B cell (primary cell): ENCODE data around the gene PRLH. TPM values are rescaled to one million over a fixed set of nuclear protein-coding genes. Genes with fewer than 3 reads are reported as not detected.

ENCODE experiments used
- ATAC-seq: fragments of 200-7000 bp; cut with Tn5 transposase; one replicate; pipeline ENCODE4 v1.10.0; 2021; ENCODE audit warnings: low read depth, mild to moderate bottlenecking, moderate number of reproducible peaks, moderate library complexity
- CTCF ChIA-PET: fragments of 350-600 bp; sonication (Branson Sonifier 250); formaldehyde crosslinking; loops from one replicate; lab custom pipeline; 2021; ENCODE audit warnings: antibody characterized with exemption, inconsistent platforms; lab: Charles Lee
- POLR2A ChIA-PET: fragments of 350-600 bp; sonication (Branson Sonifier 250); formaldehyde crosslinking; loops from one replicate; lab custom pipeline; 2021; ENCODE audit warnings: antibody characterized with exemption; lab: Charles Lee
- DNase-seq: peaks from one replicate; pipeline ENCODE4 v3.0.0; 2013
- H2AFZ ChIP-seq: 2 replicates; pipeline ENCODE4 v1.6.1; 2012; ENCODE audit warnings: mild to moderate bottlenecking, low read depth, low read length; ENCODE audit not compliant: insufficient read depth, poor library complexity, severe bottlenecking
- H3K27ac ChIP-seq, 2 donors: 1 replicate in 1 of 2; 2 replicates in 1 of 2; pipeline ENCODE4 v1.5.1; 2012 to 2013; ENCODE audit warnings: low read length in 2 of 2, mild to moderate bottlenecking in 2 of 2, moderate library complexity in 1 of 2
- H3K27me3 ChIP-seq, 4 experiments: fragments of 200-600 bp in 1 of 4; sonication (generic) in 1 of 4; replicated peaks in 1 of 4; 1 replicate in 2 of 4; 2 replicates in 2 of 4; pipeline versions ENCODE4 v1.6.1 to v1.7.0; 2013 to 2016; ENCODE audit warnings: low read length in 3 of 4, mild to moderate bottlenecking in 2 of 4, mixed read lengths in 1 of 4, moderate library complexity in 1 of 4; ENCODE audit not compliant: insufficient read depth in 4 of 4, control insufficient read depth in 3 of 4; ENCODE audit errors: control extremely low read depth in 1 of 4
- H3K36me3 ChIP-seq, 2 experiments: replicated peaks in 1 of 2; 1 replicate in 1 of 2; 2 replicates in 1 of 2; pipeline versions ENCODE4 v1.6.1 to v1.7.1; 2013; ENCODE audit warnings: low read length in 1 of 2; ENCODE audit not compliant: insufficient read depth in 2 of 2, control insufficient read depth in 1 of 2; ENCODE audit errors: control extremely low read depth in 1 of 2, extremely low read depth in 1 of 2
- H3K4me1 ChIP-seq, 2 donors: fragments of 200-600 bp in 1 of 2; sonication (generic) in 1 of 2; 1 replicate in 1 of 2; 2 replicates in 1 of 2; pipeline versions ENCODE4 v1.5.1 to v1.6.1; 2013 to 2017; ENCODE audit warnings: low read length in 2 of 2; ENCODE audit not compliant: control insufficient read depth in 2 of 2, insufficient read depth in 2 of 2
- H3K4me2 ChIP-seq: replicated peaks from 2 replicates; pipeline ENCODE3; 2012; ENCODE audit warnings: mild to moderate bottlenecking, low read depth, low read length; ENCODE audit not compliant: poor library complexity, severe bottlenecking
- H3K4me3 ChIP-seq, 5 experiments: fragments of 200-600 bp in 1 of 5; sonication (generic) in 1 of 5; 1 replicate in 3 of 5; 2 replicates in 2 of 5; pipeline versions ENCODE4 v1.5.1 to v1.7.0; 2011 to 2016; ENCODE audit warnings: low read length in 4 of 5, mild to moderate bottlenecking in 4 of 5, low read depth in 2 of 5, control low read depth in 1 of 5, moderate library complexity in 1 of 5; ENCODE audit not compliant: insufficient read depth in 1 of 5; ENCODE audit errors: control extremely low read depth in 1 of 5, extremely low read depth in 1 of 5
- H3K79me2 ChIP-seq: fragments of 200-600 bp; sonication (generic); one replicate; pipeline ENCODE4 v1.6.0; 2016; ENCODE audit warnings: low read length; ENCODE audit not compliant: control insufficient read depth, insufficient read depth
- H3K9ac ChIP-seq: fragments of 200-600 bp; sonication (generic); 2 replicates; pipeline ENCODE4 v1.6.1; 2017; ENCODE audit warnings: mild to moderate bottlenecking, low read length, moderate library complexity
- H3K9me3 ChIP-seq, 3 donors: one replicate each; pipeline versions ENCODE4 v1.6.1 to v1.7.1; 2013; ENCODE audit warnings: low read length in 2 of 3; ENCODE audit not compliant: control insufficient read depth in 2 of 3, insufficient read depth in 1 of 3; ENCODE audit errors: control extremely low read depth in 1 of 3
- H4K20me1 ChIP-seq: 2 replicates; pipeline ENCODE4 v1.6.0; 2012; ENCODE audit warnings: mild to moderate bottlenecking, low read length; ENCODE audit not compliant: insufficient read depth, control insufficient read depth, poor library complexity, severe bottlenecking
- H3K27ac Mint-ChIP-seq: one replicate; pipeline ENCODE4 v1.8.0; 2021; ENCODE audit warnings: mixed read lengths
- H3K27me3 Mint-ChIP-seq: one replicate; pipeline ENCODE4 v1.8.0; 2021; ENCODE audit warnings: mixed read lengths
- H3K4me1 Mint-ChIP-seq: one replicate; pipeline ENCODE4 v1.8.0; 2021; ENCODE audit warnings: mixed read lengths
- H3K4me3 Mint-ChIP-seq: one replicate; pipeline ENCODE4 v1.8.0; 2021; ENCODE audit warnings: mixed read lengths
- H3K9me3 Mint-ChIP-seq: one replicate; pipeline ENCODE4 v1.8.0; 2022; ENCODE audit warnings: mixed read lengths; ENCODE audit not compliant: insufficient read depth
- EZH2 ChIP-seq: IDR thresholded peaks from 2 replicates; pipeline ENCODE4 v1.6.1; 2012; ENCODE audit warnings: borderline replicate concordance, low read depth, mild to moderate bottlenecking, moderate library complexity, low read length; ENCODE audit not compliant: insufficient read depth, poor library complexity, severe bottlenecking
- WGBS: methylation state at CpG from one replicate; pipeline ENCODE4 v1.1.5; 2013; ENCODE audit warnings: missing lambda C conversion rate; ENCODE audit not compliant: insufficient coverage; 5-methylcytosine and 5-hydroxymethylcytosine counted together
- intact Hi-C: fragments of 100-400 bp; cut with micrococcal nuclease; formaldehyde crosslinking; loops from one replicate; pipeline ENCODE4 v1.10.0; 2022
- polyA plus RNA-seq: library from polyadenylated mRNA; depleted of rRNA; stranded (reverse); fragments of >200 nt; gene quantifications from 2 replicates; pipeline ENCODE4 v1.2.3, GENCODE V29; 2012
- total RNA-seq, 2 donors: library from RNA; stranded (reverse); fragments of 120-200 nt in 1 of 2; gene quantifications; 1 replicate in 1 of 2; 2 replicates in 1 of 2; pipeline versions ENCODE4 v1.2.3 to v1.2.4, GENCODE V29; 2013 to 2022
- TF ChIP-seq, protein P1 (sequence below): fragments of 200-600 bp; IDR thresholded peaks from one replicate; pipeline ENCODE4 v1.8.0; 2022; ENCODE audit warnings: antibody characterized with exemption, mild to moderate bottlenecking

Gene PRLH
- total and polyA plus RNA-seq, 2 donors (not counting 1 experiment from before 2014, with no cell fraction given) = not detected

DNA sequence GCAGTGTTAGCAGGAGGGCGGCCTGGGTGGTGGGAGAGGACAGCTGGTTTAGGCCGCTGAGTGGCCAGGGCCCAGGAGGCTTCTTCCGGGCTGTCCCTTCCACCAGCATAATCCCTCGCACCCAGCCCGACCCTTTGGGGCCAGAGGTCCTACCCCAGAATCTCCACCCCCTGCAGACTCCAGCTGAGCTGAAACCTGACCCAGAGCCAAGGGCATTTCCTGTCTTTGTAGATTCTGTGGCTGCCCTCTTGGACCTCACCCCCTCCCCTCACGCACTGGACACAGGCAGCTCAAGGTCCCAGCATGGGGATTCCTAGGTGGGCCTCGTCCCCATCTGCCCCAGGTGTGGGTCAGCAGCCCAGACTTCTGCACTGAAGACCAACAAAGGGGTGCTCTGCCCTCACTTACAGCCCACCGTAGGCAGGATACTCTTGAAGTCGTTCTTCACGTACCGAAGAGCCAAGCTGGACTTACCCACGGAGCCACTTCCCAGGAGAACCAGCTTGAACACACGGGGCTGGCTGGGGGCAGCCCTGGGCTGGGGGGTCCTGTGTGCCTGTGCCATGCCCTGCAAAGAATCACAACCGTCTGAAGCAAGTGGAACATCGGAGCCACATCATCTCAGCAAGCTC, 19.3 kb downstream of the PRLH start:
- Histone ChIP-seq H3K4me2 (no peak overlapping the region), H3K4me1 (peaks cover 0 to 4% of the 10 kb centered on the region in 2 donors), H2AFZ (no peak overlapping the region), H3K9ac (no peak overlapping the region), H3K27ac (no peak overlapping the region), H3K9me3 (peaks cover 0 to 4% (median 0%) of the 10 kb centered on the region in 3 donors), H3K36me3 (no peaks in the 10 kb centered on the region), H3K79me2 (no peaks in the 10 kb centered on the region), H4K20me1 (no peaks in the 10 kb centered on the region), H3K4me3 (no peak overlapping the region), H3K27me3 (peaks cover 0 to 4% (median 2%) of the 10 kb centered on the region in 4 experiments)
- CTCF ChIA-PET = interaction anchor here (0.7 to 2.2 kb wide), 3 partner anchors 13 to 87 kb away, joined by 4 to 18 read pairs (median 4); no protein-coding TSS in a partner anchor
- peaks cover 6% of the 10 kb centered on the region for H3K4me1 Mint-ChIP-seq
- no peak overlapping the region for H3K4me3 Mint-ChIP-seq
- ATAC-seq (no peak), DNase-seq (no peak)
- POLR2A ChIA-PET = interaction anchor here (0.6 kb wide), 1 partner anchor 142 kb away, joined by 5 read pairs; no protein-coding TSS in a partner anchor
- intact Hi-C loops = no loop called here
- H3K9me3 Mint-ChIP-seq = no peaks in the 10 kb centered on the region
- no peak overlapping the region for H3K27ac Mint-ChIP-seq
- peaks cover 10% of the 10 kb centered on the region for H3K27me3 Mint-ChIP-seq
- no peak for TF ChIP-seq EZH2
- TF ChIP-seq, protein P1, sequence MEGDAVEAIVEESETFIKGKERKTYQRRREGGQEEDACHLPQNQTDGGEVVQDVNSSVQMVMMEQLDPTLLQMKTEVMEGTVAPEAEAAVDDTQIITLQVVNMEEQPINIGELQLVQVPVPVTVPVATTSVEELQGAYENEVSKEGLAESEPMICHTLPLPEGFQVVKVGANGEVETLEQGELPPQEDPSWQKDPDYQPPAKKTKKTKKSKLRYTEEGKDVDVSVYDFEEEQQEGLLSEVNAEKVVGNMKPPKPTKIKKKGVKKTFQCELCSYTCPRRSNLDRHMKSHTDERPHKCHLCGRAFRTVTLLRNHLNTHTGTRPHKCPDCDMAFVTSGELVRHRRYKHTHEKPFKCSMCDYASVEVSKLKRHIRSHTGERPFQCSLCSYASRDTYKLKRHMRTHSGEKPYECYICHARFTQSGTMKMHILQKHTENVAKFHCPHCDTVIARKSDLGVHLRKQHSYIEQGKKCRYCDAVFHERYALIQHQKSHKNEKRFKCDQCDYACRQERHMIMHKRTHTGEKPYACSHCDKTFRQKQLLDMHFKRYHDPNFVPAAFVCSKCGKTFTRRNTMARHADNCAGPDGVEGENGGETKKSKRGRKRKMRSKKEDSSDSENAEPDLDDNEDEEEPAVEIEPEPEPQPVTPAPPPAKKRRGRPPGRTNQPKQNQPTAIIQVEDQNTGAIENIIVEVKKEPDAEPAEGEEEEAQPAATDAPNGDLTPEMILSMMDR = no peak
- 87% methylated on average over 15 of the region's 15 CpGs for WGBS

DNA sequence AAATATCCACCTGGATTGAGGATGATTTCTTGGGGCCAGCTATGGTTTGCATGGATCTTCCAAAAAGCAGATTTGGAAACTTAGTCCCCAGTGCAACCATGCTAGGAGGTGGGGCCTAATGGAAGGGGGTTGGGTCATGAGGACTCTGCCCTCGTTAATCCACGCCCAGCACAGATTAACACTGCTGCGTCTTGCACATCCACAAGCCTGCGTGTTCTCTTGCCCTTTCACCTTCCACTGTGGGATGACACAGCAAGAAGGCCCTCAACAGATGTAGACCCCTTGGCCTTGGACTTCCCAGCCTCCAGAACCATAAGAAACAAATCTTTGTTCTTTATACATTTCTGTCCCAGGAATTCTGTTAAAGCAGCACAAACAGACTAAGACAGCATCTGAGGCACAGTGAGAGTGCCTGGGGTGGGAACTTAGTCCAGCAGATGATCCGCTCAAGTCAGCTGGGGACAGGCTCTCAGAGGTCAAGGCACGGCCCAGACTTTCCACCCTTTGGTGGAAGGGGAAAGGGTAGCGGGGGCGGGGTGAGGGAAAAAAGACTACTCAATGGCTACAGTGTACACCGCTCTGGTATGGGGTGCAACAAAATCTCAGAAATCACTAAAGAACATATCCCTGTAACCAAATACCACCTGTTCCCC, 21.8 kb downstream of the PRLH start:
- intact Hi-C loops = no loop called here
- Histone ChIP-seq H3K4me2 (no peak overlapping the region), H3K36me3 (no peaks in the 10 kb centered on the region), H3K27me3 (peaks cover 0 to 4% (median 0%) of the 10 kb centered on the region in 4 experiments), H3K9ac (no peak overlapping the region), H4K20me1 (no peaks in the 10 kb centered on the region), H2AFZ (no peak overlapping the region), H3K4me3 (no peak overlapping the region), H3K27ac (no peak overlapping the region), H3K79me2 (no peaks in the 10 kb centered on the region), H3K9me3 (peaks cover 0 to 4% (median 0%) of the 10 kb centered on the region in 3 donors), H3K4me1 (peaks cover 9 to 10% of the 10 kb centered on the region in 2 donors)
- 99% methylated on average over 5 of the region's 9 CpGs for WGBS
- CTCF ChIA-PET = interaction anchor here (1.4 kb wide), 2 partner anchors 75 to 157 kb away, joined by 3 to 5 read pairs; no protein-coding TSS in a partner anchor
- DNase-seq = no peak
- POLR2A ChIA-PET = no interaction called here
- TF ChIP-seq EZH2 = no peak
- TF ChIP-seq, protein P1 = no peak
- no peak overlapping the region for H3K4me3 Mint-ChIP-seq
- ATAC-seq = no peak
- no peak overlapping the region for H3K27ac Mint-ChIP-seq
- H3K9me3 Mint-ChIP-seq = no peaks in the 10 kb centered on the region
- H3K27me3 Mint-ChIP-seq = peaks cover 10% of the 10 kb centered on the region
- H3K4me1 Mint-ChIP-seq = peaks cover 13% of the 10 kb centered on the region
